GM23338 (cell line): ENCODE results near the gene GPR153. TPM values are rescaled to one million over a fixed set of nuclear protein-coding genes. Genes with fewer than 3 reads are reported as not detected.

ENCODE experiments used
- ATAC-seq: fragments of 200-7000 bp; cut with Tn5 transposase; 3 replicates; pipeline ENCODE4 v1.9.1; 2020
- DNase-seq: peaks from one replicate; pipeline ENCODE4 v3.0.0-alpha.2; 2015; ENCODE audit warnings: low spot score
- H2AFZ ChIP-seq: fragments of 200-600 bp; sonication (generic); 2 replicates; pipeline ENCODE4 v1.8.0; 2016; ENCODE audit warnings: antibody characterized with exemption, mild to moderate bottlenecking, moderate library complexity
- H3F3A ChIP-seq: fragments of 200-600 bp; sonication (generic); replicated peaks from 2 replicates; pipeline ENCODE4 v1.8.0; 2017; ENCODE audit warnings: antibody characterized with exemption, mixed run types, low read depth
- H3K27ac ChIP-seq: fragments of 200-600 bp; sonication (generic); 2 replicates; pipeline ENCODE4 v1.6.1; 2016; ENCODE audit warnings: low read depth
- H3K27me3 ChIP-seq: fragments of 200-600 bp; sonication (generic); 2 replicates; pipeline ENCODE4 v1.8.0; 2016; ENCODE audit warnings: mild to moderate bottlenecking, mixed run types, moderate library complexity; ENCODE audit not compliant: insufficient read depth
- H3K36me3 ChIP-seq: fragments of 200-600 bp; sonication (generic); 2 replicates; pipeline ENCODE4 v1.8.0; 2016; ENCODE audit warnings: mild to moderate bottlenecking; ENCODE audit not compliant: insufficient read depth
- H3K4me1 ChIP-seq: fragments of 200-600 bp; sonication (generic); 2 replicates; pipeline ENCODE4 v1.8.0; 2016; ENCODE audit warnings: mild to moderate bottlenecking, moderate library complexity; ENCODE audit not compliant: insufficient read depth
- H3K4me2 ChIP-seq: fragments of 200-600 bp; sonication (generic); 2 replicates; pipeline ENCODE4 v1.7.1; 2017; ENCODE audit warnings: mixed run types
- H3K4me3 ChIP-seq: fragments of 200-600 bp; sonication (generic); 2 replicates; pipeline ENCODE4 v1.6.1; 2016; ENCODE audit warnings: mixed run types
- H3K79me2 ChIP-seq: fragments of 200-600 bp; sonication (generic); replicated peaks from 2 replicates; pipeline ENCODE4 v1.8.0; 2017; ENCODE audit warnings: mild to moderate bottlenecking; ENCODE audit not compliant: insufficient read depth
- H3K9me2 ChIP-seq: fragments of 200-600 bp; sonication (generic); 2 replicates; pipeline ENCODE4 v1.8.0; 2017; ENCODE audit not compliant: insufficient read depth
- H4K20me1 ChIP-seq: fragments of 200-600 bp; sonication (generic); replicated peaks from 2 replicates; pipeline ENCODE4 v1.8.0; 2017; ENCODE audit warnings: mild to moderate bottlenecking; ENCODE audit not compliant: insufficient read depth
- H3K27ac Mint-ChIP-seq: 2 replicates; pipeline ENCODE4 v1.8.0; 2020; ENCODE audit warnings: inconsistent platforms, mild to moderate bottlenecking, moderate library complexity, mixed read lengths
- H3K27me3 Mint-ChIP-seq: 3 replicates; pipeline ENCODE4 v1.8.0; 2022; ENCODE audit warnings: low read depth, mild to moderate bottlenecking, moderate library complexity, mixed read lengths, inconsistent platforms; ENCODE audit not compliant: insufficient read depth, poor library complexity
- H3K36me3 Mint-ChIP-seq: 3 replicates; pipeline ENCODE4 v1.8.0; 2021; ENCODE audit warnings: low read depth, mild to moderate bottlenecking, inconsistent platforms, moderate library complexity, mixed read lengths
- H3K4me1 Mint-ChIP-seq: 3 replicates; pipeline ENCODE4 v1.8.0; 2020; ENCODE audit warnings: mild to moderate bottlenecking, inconsistent platforms, mixed read lengths
- H3K4me3 Mint-ChIP-seq: 3 replicates; pipeline ENCODE4 v1.8.0; 2021; ENCODE audit warnings: moderate library complexity, mild to moderate bottlenecking, inconsistent platforms, mixed read lengths
- H3K9me3 Mint-ChIP-seq: 3 replicates; pipeline ENCODE4 v1.8.0; 2020; ENCODE audit warnings: moderate library complexity, mild to moderate bottlenecking, inconsistent platforms, mixed read lengths
- CREB1 ChIP-seq: fragments of 250-450 bp; sonication (Bioruptor Pico); IDR thresholded peaks from 2 replicates; pipeline ENCODE4 v1.5.0; 2020; ENCODE audit warnings: low read depth, mild to moderate bottlenecking, moderate library complexity
- CTCF ChIP-seq, 2 experiments: fragments of 200-600 bp in 1 of 2; sonication (generic) in 1 of 2; conservative IDR thresholded peaks; 2 replicates each; pipeline versions ENCODE4 v1.5.1 to v1.6.1; 2016 to 2017; ENCODE audit warnings: antibody characterized with exemption in 2 of 2, low read depth in 2 of 2, mild to moderate bottlenecking in 2 of 2, moderate library complexity in 1 of 2
- NANOG ChIP-seq: IDR thresholded peaks from 2 replicates; pipeline ENCODE4 v1.6.1; 2016; ENCODE audit warnings: antibody characterized with exemption, borderline replicate concordance
- POLR2AphosphoS5 ChIP-seq: IDR thresholded peaks from 2 replicates; pipeline ENCODE4 v1.6.1; 2016; ENCODE audit warnings: antibody characterized with exemption, low read depth
- STAT1 ChIP-seq: IDR thresholded peaks from one replicate; pipeline ENCODE4 v1.6.1; 2016; ENCODE audit warnings: antibody characterized with exemption; ENCODE audit not compliant: unreplicated experiment
- ZNF114 ChIP-seq: fragments of 250-450 bp; sonication (Bioruptor Pico); IDR thresholded peaks from 2 replicates; pipeline ENCODE4 v1.5.0; 2020; ENCODE audit warnings: mild to moderate bottlenecking, moderate library complexity
- ZNF462 ChIP-seq: fragments of 250-450 bp; sonication (Bioruptor Pico); IDR thresholded peaks from 2 replicates; pipeline ENCODE4 v1.5.0; 2020; ENCODE audit warnings: mild to moderate bottlenecking, moderate library complexity
- polyA plus RNA-seq: library from polyadenylated mRNA; unstranded; fragments of >200 nt; fragmentation: Nextera tagmentation; extraction: Ambion mirVana; gene quantifications from 2 replicates; pipeline ENCODE4 v1.2.1, GENCODE V29; 2016
- total RNA-seq: library from RNA; depleted of rRNA; stranded (reverse); fragments of >200 nt; shearing (Covaris generic); gene quantifications from 2 replicates; pipeline ENCODE4 v1.2.3, GENCODE V29; 2014

Gene GPR153
- total and polyA plus RNA-seq, 2 experiments from 2014 or later, result 1.3 to 9.0 TPM

GRCh38 chr1:6259491-6260362, 1.2 kb downstream of the GPR153 start:
- Histone ChIP-seq H2AFZ (no peak overlapping the region), H4K20me1 (no peaks in the 10 kb centered on the region; the same call in 1 of the 2 replicates), H3K27ac (no peak overlapping the region), H3K4me2 (peak overlapping the region; percentile 60; the same call in 1 of the 2 replicates), H3K27me3 (peaks cover 21% of the 10 kb centered on the region), H3K4me3 (peak overlapping the region; percentile 63), H3F3A (peaks cover 17% of the 10 kb centered on the region), H3K4me1 (no peaks in the 10 kb centered on the region; the same call in 1 of the 2 replicates), H3K36me3 (no peaks in the 10 kb centered on the region), H3K79me2 (no peaks in the 10 kb centered on the region), H3K9me2 (no peaks in the 10 kb centered on the region)
- TF ChIP-seq NANOG (no peak), POLR2AphosphoS5 (peak; percentile 26; the same call in 1 of the 2 replicates), ZNF114 (CRISPR knock-in tag) (no peak), CTCF (conservative IDR thresholded peaks at IDR 0.05; ENCODE audit: low read depth in 2 of 2) (0 out of 4 replicates have a peak, but pooled peaks of 1 of the 2 experiments have one; percentile 8), CREB1 (peak; percentile 99), STAT1 (no peak), ZNF462 (CRISPR knock-in tag) (no peak)
- Mint-ChIP-seq H3K27ac (no peak overlapping the region), H3K9me3 (no peaks in the 10 kb centered on the region), H3K4me3 (peak overlapping the region; percentile 59), H3K4me1 (peaks cover 8% of the 10 kb centered on the region; the same call in 2 of the 3 replicates), H3K36me3 (no peaks in the 10 kb centered on the region; the same call in 2 of the 3 replicates), H3K27me3 (peaks cover 33% of the 10 kb centered on the region)
- peak; percentile 93 for DNase-seq
- ATAC-seq, result peak; percentile 64
